ENCODE measurements around the gene CD207.

The CD207 gene

GRCh38 chr2:70828914-70829824 lies 6.4 kb downstream of the CD207 start:
- Histone ChIP-seq H3K4me1 (ENCODE audit: control insufficient read depth, insufficient read depth, low read length) (0 out of 2 replicates have a peak, but pooled peaks cover 4% of the 10 kb centered on the region), H3K27me3 (ENCODE audit: control insufficient read depth, insufficient read depth, low read length) (peaks cover 13% of the 10 kb centered on the region)

GRCh38 chr2:70828115-70828514 lies 7.5 kb downstream of the CD207 start:
- Histone ChIP-seq H3K9ac (ENCODE audit: low read length) (no peak overlapping the region), H3K36me3 (ENCODE audit: control insufficient read depth, insufficient read depth, low read length) (no peaks in the 10 kb centered on the region), H3K4me1 (ENCODE audit: control insufficient read depth, insufficient read depth, low read length) (0 out of 2 replicates have a peak, but pooled peaks cover 4% of the 10 kb centered on the region), H3K27ac (ENCODE audit: low read depth, low read length) (no peak overlapping the region), H3K4me3 (ENCODE audit: low read depth, low read length) (no peak overlapping the region), H3K27me3 (ENCODE audit: control insufficient read depth, insufficient read depth, low read length) (peaks cover 13% of the 10 kb centered on the region), H3K9me3 (ENCODE audit: control insufficient read depth, insufficient read depth, low read depth, low read length) (no peaks in the 10 kb centered on the region)

More at GRCh38 chr2:70828914-70829824, 6.4 kb downstream of the CD207 start:
- H3K4me3 ChIP-seq (ENCODE audit: low read depth, low read length): no peak overlapping the region
- H3K9ac ChIP-seq (ENCODE audit: low read length): no peak overlapping the region
- H3K36me3 ChIP-seq (ENCODE audit: control insufficient read depth, insufficient read depth, low read length): no peaks in the 10 kb centered on the region
- H3K9me3 ChIP-seq (ENCODE audit: control insufficient read depth, insufficient read depth, low read depth, low read length): no peaks in the 10 kb centered on the region
- no peak overlapping the region for H3K27ac ChIP-seq (ENCODE audit: low read depth, low read length)

- Histone ChIP-seq H3K36me3 (ENCODE audit: control insufficient read depth, insufficient read depth, low read length) (no peaks in the 10 kb centered on the region), H3K9me3 (ENCODE audit: control insufficient read depth, insufficient read depth, low read depth, low read length) (no peaks in the 10 kb centered on the region), H3K4me1 (ENCODE audit: control insufficient read depth, insufficient read depth, low read length) (0 out of 2 replicates have a peak, but pooled peaks cover 4% of the 10 kb centered on the region), H3K27ac (ENCODE audit: low read depth, low read length) (no peak overlapping the region), H3K9ac (ENCODE audit: low read length) (no peak overlapping the region), H3K4me3 (ENCODE audit: low read depth, low read length) (no peak overlapping the region), H3K27me3 (ENCODE audit: control insufficient read depth, insufficient read depth, low read length) (peaks cover 18% of the 10 kb centered on the region)
Observed at GRCh38 chr2:70827388-70827787, 8.2 kb downstream of the CD207 start.

- Histone ChIP-seq H3K4me1 (ENCODE audit: control insufficient read depth, insufficient read depth, low read length) (0 out of 2 replicates have a peak, but pooled peaks cover 4% of the 10 kb centered on the region), H3K36me3 (ENCODE audit: control insufficient read depth, insufficient read depth, low read length) (no peaks in the 10 kb centered on the region)
Observed at GRCh38 chr2:70826696-70827350, 8.8 kb downstream of the CD207 start.

GRCh38 chr2:70823249-70823648 lies 12.4 kb downstream of the CD207 start:
- H3K36me3 ChIP-seq (ENCODE audit: control insufficient read depth, insufficient read depth, low read length): no peaks in the 10 kb centered on the region
- H3K27ac ChIP-seq (ENCODE audit: low read depth, low read length): no peak overlapping the region
- peaks cover 16% of the 10 kb centered on the region; the same call in 1 of the 2 replicates for H3K27me3 ChIP-seq (ENCODE audit: control insufficient read depth, insufficient read depth, low read length)
- H3K4me3 ChIP-seq (ENCODE audit: low read depth, low read length): no peak overlapping the region
- H3K4me1 ChIP-seq (ENCODE audit: control insufficient read depth, insufficient read depth, low read length): 0 out of 2 replicates have a peak, but pooled peaks cover 3% of the 10 kb centered on the region
- H3K9me3 ChIP-seq (ENCODE audit: control insufficient read depth, insufficient read depth, low read depth, low read length): no peaks in the 10 kb centered on the region
- no peak overlapping the region for H3K9ac ChIP-seq (ENCODE audit: low read length)

More at GRCh38 chr2:70826696-70827350, 8.8 kb downstream of the CD207 start:
- Histone ChIP-seq H3K27me3 (ENCODE audit: control insufficient read depth, insufficient read depth, low read length) (peaks cover 18% of the 10 kb centered on the region), H3K9me3 (ENCODE audit: control insufficient read depth, insufficient read depth, low read depth, low read length) (no peaks in the 10 kb centered on the region), H3K27ac (ENCODE audit: low read depth, low read length) (no peak overlapping the region), H3K9ac (ENCODE audit: low read length) (no peak overlapping the region), H3K4me3 (ENCODE audit: low read depth, low read length) (no peak overlapping the region)

- no peaks in the 10 kb centered on the region for H3K4me1 ChIP-seq (ENCODE audit: control insufficient read depth, insufficient read depth, low read length)
- H3K27ac ChIP-seq (ENCODE audit: low read depth, low read length): no peak overlapping the region
- H3K27me3 ChIP-seq (ENCODE audit: control insufficient read depth, insufficient read depth, low read length): peaks cover 16% of the 10 kb centered on the region; the same call in 1 of the 2 replicates
- H3K36me3 ChIP-seq (ENCODE audit: control insufficient read depth, insufficient read depth, low read length): no peaks in the 10 kb centered on the region
- H3K9ac ChIP-seq (ENCODE audit: low read length): no peak overlapping the region
- H3K4me3 ChIP-seq (ENCODE audit: low read depth, low read length): no peak overlapping the region
- no peaks in the 10 kb centered on the region for H3K9me3 ChIP-seq (ENCODE audit: control insufficient read depth, insufficient read depth, low read depth, low read length)
Observed at GRCh38 chr2:70822843-70823242, 12.8 kb downstream of the CD207 start.

GRCh38 chr2:70820499-70820898 lies 15.1 kb downstream of the CD207 start, which contains the start of gene CLEC4F:
CLEC4F (minus strand) TSS chr2:70820599; CDS start chr2:70820523, 76 bp downstream.
- H3K27me3 ChIP-seq (ENCODE audit: control insufficient read depth, insufficient read depth, low read length): peaks cover 24% of the 10 kb centered on the region; the same call in 1 of the 2 replicates
- H3K36me3 ChIP-seq (ENCODE audit: control insufficient read depth, insufficient read depth, low read length): no peaks in the 10 kb centered on the region
- H3K9me3 ChIP-seq (ENCODE audit: control insufficient read depth, insufficient read depth, low read depth, low read length): no peaks in the 10 kb centered on the region
- no peaks in the 10 kb centered on the region for H3K4me1 ChIP-seq (ENCODE audit: control insufficient read depth, insufficient read depth, low read length)
- H3K27ac ChIP-seq (ENCODE audit: low read depth, low read length): no peak within 1 kb of the TSS
- H3K9ac ChIP-seq (ENCODE audit: low read length): no peak within 1 kb of the TSS
- H3K4me3 ChIP-seq (ENCODE audit: low read depth, low read length): no peak within 1 kb of the TSS

- H3K4me3 ChIP-seq (ENCODE audit: low read depth, low read length): no peak overlapping the region
- H3K27ac ChIP-seq (ENCODE audit: low read depth, low read length): no peak overlapping the region
- H3K36me3 ChIP-seq (ENCODE audit: control insufficient read depth, insufficient read depth, low read length): no peaks in the 10 kb centered on the region
- H3K27me3 ChIP-seq (ENCODE audit: control insufficient read depth, insufficient read depth, low read length): peaks cover 27% of the 10 kb centered on the region; the same call in 1 of the 2 replicates
- no peak overlapping the region for H3K9ac ChIP-seq (ENCODE audit: low read length)
- no peaks in the 10 kb centered on the region for H3K9me3 ChIP-seq (ENCODE audit: control insufficient read depth, insufficient read depth, low read depth, low read length)
- no peaks in the 10 kb centered on the region for H3K4me1 ChIP-seq (ENCODE audit: control insufficient read depth, insufficient read depth, low read length)
Observed at GRCh38 chr2:70817284-70817954, 18.2 kb downstream of the CD207 start.

GRCh38 chr2:70816726-70817125 lies 18.9 kb downstream of the CD207 start:
- Histone ChIP-seq H3K36me3 (ENCODE audit: control insufficient read depth, insufficient read depth, low read length) (no peaks in the 10 kb centered on the region), H3K27ac (ENCODE audit: low read depth, low read length) (no peak overlapping the region), H3K27me3 (ENCODE audit: control insufficient read depth, insufficient read depth, low read length) (peaks cover 33% of the 10 kb centered on the region; the same call in 1 of the 2 replicates), H3K9me3 (ENCODE audit: control insufficient read depth, insufficient read depth, low read depth, low read length) (no peaks in the 10 kb centered on the region), H3K4me3 (ENCODE audit: low read depth, low read length) (no peak overlapping the region), H3K4me1 (ENCODE audit: control insufficient read depth, insufficient read depth, low read length) (no peaks in the 10 kb centered on the region), H3K9ac (ENCODE audit: low read length) (no peak overlapping the region)

GRCh38 chr2:70808983-70809958 lies 26.3 kb downstream of the CD207 start:
- Histone ChIP-seq H3K4me3 (ENCODE audit: low read depth, low read length) (no peak overlapping the region), H3K36me3 (ENCODE audit: control insufficient read depth, insufficient read depth, low read length) (no peaks in the 10 kb centered on the region), H3K27ac (ENCODE audit: low read depth, low read length) (no peak overlapping the region), H3K27me3 (ENCODE audit: control insufficient read depth, insufficient read depth, low read length) (peaks cover 13% of the 10 kb centered on the region; the same call in 1 of the 2 replicates), H3K9me3 (ENCODE audit: control insufficient read depth, insufficient read depth, low read depth, low read length) (no peaks in the 10 kb centered on the region), H3K4me1 (ENCODE audit: control insufficient read depth, insufficient read depth, low read length) (no peaks in the 10 kb centered on the region), H3K9ac (ENCODE audit: low read length) (no peak overlapping the region)

All from HUES6 (cell line).